ENCODE data around the gene SERPINA5. TPM values are rescaled to one million over a fixed set of nuclear protein-coding genes. Genes with fewer than 3 reads are reported as not detected.

SERPINA5 gene
- total and polyA plus RNA-seq, 4 donors = 0.13 to 9.0 (median 2.3) TPM; not detected in 1

GRCh38 chr14:94619297-94619696 lies 38.1 kb downstream of the SERPINA5 start:
- Histone ChIP-seq H3K9me3 (ENCODE audit: control insufficient read depth, low read length) (peaks cover 10% of the 10 kb centered on the region), H3K36me3 (ENCODE audit: control insufficient read depth in 1 of 2, insufficient read depth in 2 of 2, low read length in 1 of 2) (no peaks in the 10 kb centered on the region), H3K4me1 (ENCODE audit: control insufficient read depth in 1 of 2, insufficient read depth in 2 of 2, low read length in 2 of 2) (no peaks in the 10 kb centered on the region), H3K4me3 (ENCODE audit: low read length in 2 of 2) (no peak overlapping the region), H3K27me3 (ENCODE audit: control insufficient read depth in 1 of 2, insufficient read depth in 2 of 2, low read length in 1 of 2) (no peaks in the 10 kb centered on the region), H3K27ac (ENCODE audit: low read depth in 1 of 2, low read length in 2 of 2) (no peak overlapping the region)
- ATAC-seq (ENCODE audit: low FRiP score) (no peak), DNase-seq (peak in 1 of 2 donors; percentile 12)
- intact Hi-C loops (cut with DNase I) = no loop called here
- WGBS, 2 donors = 86 to 87% methylated on average over 6 of the region's 6 CpGs

- WGBS, 2 donors = 82 to 84% methylated on average over 6 of the region's 6 CpGs
- peaks cover 10% of the 10 kb centered on the region for H3K9me3 ChIP-seq (ENCODE audit: control insufficient read depth, low read length)
- intact Hi-C loops (cut with DNase I) = no loop called here
- H3K27me3 ChIP-seq (ENCODE audit: control insufficient read depth in 1 of 2, insufficient read depth in 2 of 2, low read length in 1 of 2) = no peaks in the 10 kb centered on the region
- no peaks in the 10 kb centered on the region for H3K36me3 ChIP-seq (ENCODE audit: control insufficient read depth in 1 of 2, insufficient read depth in 2 of 2, low read length in 1 of 2)
- no peak for ATAC-seq (ENCODE audit: low FRiP score)
- no peaks in the 10 kb centered on the region for H3K4me1 ChIP-seq (ENCODE audit: control insufficient read depth in 1 of 2, insufficient read depth in 2 of 2, low read length in 2 of 2)
- H3K4me3 ChIP-seq (ENCODE audit: low read length in 2 of 2) = no peak overlapping the region
- no peak overlapping the region for H3K27ac ChIP-seq (ENCODE audit: low read depth in 1 of 2, low read length in 2 of 2)
- peak in 1 of 2 donors; percentile 41 for DNase-seq
Observed at GRCh38 chr14:94620597-94620996, 39.4 kb downstream of the SERPINA5 start.

DNA sequence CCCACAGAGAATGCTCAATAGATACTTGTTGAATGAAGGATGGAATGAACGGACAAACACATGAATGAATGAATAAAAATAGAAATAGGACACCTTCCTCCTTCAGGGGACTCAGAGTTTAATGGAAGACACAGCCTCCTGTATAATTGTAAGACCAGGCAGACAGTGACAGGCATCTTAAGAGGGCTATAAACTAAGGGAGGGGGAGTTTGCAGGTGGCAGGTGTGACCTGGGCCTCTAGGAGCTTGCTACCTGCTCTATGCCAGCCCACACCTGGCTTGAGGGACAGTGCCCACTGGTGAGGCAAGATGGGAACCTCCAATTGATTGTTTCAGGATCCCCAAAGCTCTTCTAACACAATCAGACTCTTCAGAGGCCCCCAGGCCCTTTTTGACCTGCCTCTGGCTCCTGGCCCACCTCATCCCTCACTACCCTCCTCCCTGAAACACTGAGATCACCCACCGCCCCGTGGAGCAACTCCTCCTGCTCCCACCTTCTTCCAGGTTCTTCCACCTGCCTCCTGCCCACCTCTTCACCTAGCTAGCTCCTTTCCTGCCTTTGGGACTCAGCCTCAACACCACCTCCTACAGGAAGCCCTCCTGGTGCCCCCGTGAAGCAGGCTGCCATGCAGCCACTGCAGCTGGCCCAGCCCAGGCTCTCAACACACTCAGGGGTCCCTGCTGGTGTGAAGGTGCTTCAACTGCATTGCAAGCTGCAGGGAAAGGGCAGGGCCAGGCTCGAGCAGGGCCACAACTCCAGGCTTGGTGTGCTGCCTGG lies 40.3 kb downstream of the SERPINA5 start:
- no peak for DNase-seq
- Histone ChIP-seq H3K4me3 (ENCODE audit: low read length in 2 of 2) (no peak overlapping the region), H3K4me1 (ENCODE audit: control insufficient read depth in 1 of 2, insufficient read depth in 2 of 2, low read length in 2 of 2) (no peaks in the 10 kb centered on the region), H3K36me3 (ENCODE audit: control insufficient read depth in 1 of 2, insufficient read depth in 2 of 2, low read length in 1 of 2) (no peaks in the 10 kb centered on the region), H3K27me3 (ENCODE audit: control insufficient read depth in 1 of 2, insufficient read depth in 2 of 2, low read length in 1 of 2) (no peaks in the 10 kb centered on the region), H3K9me3 (ENCODE audit: control insufficient read depth, low read length) (peaks cover 10% of the 10 kb centered on the region), H3K27ac (ENCODE audit: low read depth in 1 of 2, low read length in 2 of 2) (no peak overlapping the region)
- WGBS, 2 donors = 76 to 79% methylated on average over 5 of the region's 5 CpGs
- ATAC-seq (ENCODE audit: low FRiP score) = no peak
- intact Hi-C loops (cut with DNase I) = no loop called here

DNA sequence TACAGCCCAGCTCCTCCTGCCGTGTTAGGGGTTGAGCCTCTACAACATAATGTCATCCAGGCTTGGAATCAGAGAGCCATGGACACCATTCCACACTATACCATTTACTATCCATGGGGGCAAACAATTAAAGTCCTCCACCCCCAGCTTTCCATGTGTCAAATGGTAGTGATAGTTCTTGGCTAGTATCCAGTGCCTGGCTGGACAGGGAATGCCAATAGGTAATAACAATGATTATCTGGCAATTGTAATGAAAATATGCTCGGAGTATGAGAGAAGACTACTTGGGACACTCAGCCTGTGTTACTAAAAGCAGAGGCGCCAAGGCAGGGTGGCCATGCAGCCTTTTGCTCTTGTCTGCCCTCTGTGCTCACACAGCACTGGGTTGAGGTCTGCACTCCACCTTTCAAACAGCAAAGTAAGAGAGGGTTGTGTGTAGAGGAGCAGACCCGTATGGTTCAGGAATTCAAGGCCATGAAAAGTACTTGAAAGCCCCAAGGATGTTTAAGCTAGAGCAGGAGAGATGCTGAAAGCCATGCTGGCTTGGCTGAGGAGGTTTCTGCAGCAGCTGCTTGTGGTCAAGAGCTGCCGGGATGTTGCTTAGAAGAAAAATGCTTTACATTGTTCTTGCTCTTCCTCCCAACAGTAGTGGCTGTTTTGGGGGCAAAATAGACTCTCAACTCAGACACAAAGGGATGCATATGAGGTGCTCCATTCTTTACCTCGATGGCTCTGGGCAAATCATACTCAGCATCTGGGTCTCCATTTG lies 41.6 kb downstream of the SERPINA5 start:
- 72% methylated on average over 6 of the region's 6 CpGs for WGBS, 2 donors
- no peaks in the 10 kb centered on the region for H3K36me3 ChIP-seq (ENCODE audit: control insufficient read depth in 1 of 2, insufficient read depth in 2 of 2, low read length in 1 of 2)
- DNase-seq (no peak), ATAC-seq (ENCODE audit: low FRiP score) (no peak)
- H3K27ac ChIP-seq (ENCODE audit: low read depth in 1 of 2, low read length in 2 of 2) = no peak overlapping the region
- no peaks in the 10 kb centered on the region for H3K4me1 ChIP-seq (ENCODE audit: control insufficient read depth in 1 of 2, insufficient read depth in 2 of 2, low read length in 2 of 2)
- H3K4me3 ChIP-seq (ENCODE audit: low read length in 2 of 2) = no peak overlapping the region
- H3K9me3 ChIP-seq (ENCODE audit: control insufficient read depth, low read length) = peaks cover 7% of the 10 kb centered on the region
- no peaks in the 10 kb centered on the region for H3K27me3 ChIP-seq (ENCODE audit: control insufficient read depth in 1 of 2, insufficient read depth in 2 of 2, low read length in 1 of 2)
- intact Hi-C loops (cut with DNase I) = no loop called here

GRCh38 chr14:94623422-94623809 lies 42.2 kb downstream of the SERPINA5 start:
- intact Hi-C loops (cut with DNase I) = no loop called here
- Histone ChIP-seq H3K9me3 (ENCODE audit: control insufficient read depth, low read length) (peaks cover 4% of the 10 kb centered on the region), H3K27me3 (ENCODE audit: control insufficient read depth in 1 of 2, insufficient read depth in 2 of 2, low read length in 1 of 2) (no peaks in the 10 kb centered on the region), H3K4me1 (ENCODE audit: control insufficient read depth in 1 of 2, insufficient read depth in 2 of 2, low read length in 2 of 2) (no peaks in the 10 kb centered on the region), H3K27ac (ENCODE audit: low read depth in 1 of 2, low read length in 2 of 2) (no peak overlapping the region), H3K36me3 (ENCODE audit: control insufficient read depth in 1 of 2, insufficient read depth in 2 of 2, low read length in 1 of 2) (no peaks in the 10 kb centered on the region), H3K4me3 (ENCODE audit: low read length in 2 of 2) (no peak overlapping the region)
- DNase-seq = no peak
- 88 to 91% methylated on average over 4 of the region's 4 CpGs for WGBS, 2 donors
- no peak for ATAC-seq (ENCODE audit: low FRiP score)

DNA sequence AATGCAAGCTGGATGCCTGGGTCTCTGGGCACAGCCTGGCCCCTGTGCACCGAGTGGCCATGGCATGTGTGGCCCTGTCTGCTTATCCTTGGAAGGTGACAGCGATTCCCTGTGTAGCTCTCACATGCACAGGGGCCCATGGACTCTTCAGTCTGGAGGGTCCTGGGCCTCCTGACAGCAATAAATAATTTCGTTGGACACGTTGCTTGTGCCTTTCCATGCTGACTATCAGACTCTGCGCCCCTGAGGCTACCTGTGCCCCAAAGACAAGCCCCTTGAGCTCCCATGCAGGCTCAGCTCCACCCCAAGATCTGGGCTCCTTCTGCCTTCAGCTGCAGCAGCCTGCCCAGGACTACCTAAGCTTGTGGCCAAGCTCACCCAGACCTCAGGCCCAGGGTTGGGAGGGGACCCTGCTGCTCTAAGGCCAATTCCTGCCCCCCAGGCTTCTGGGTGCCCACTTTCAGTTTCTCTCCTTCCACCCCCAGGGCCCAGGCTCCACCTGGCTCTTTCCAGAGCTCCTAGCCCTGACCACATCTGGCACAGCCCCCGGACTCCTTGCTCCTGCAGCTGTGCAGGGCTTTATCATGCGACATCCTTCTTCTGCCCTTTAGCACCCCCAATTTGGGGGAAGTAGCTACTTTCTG lies 42.8 kb downstream of the SERPINA5 start:
- no peak overlapping the region for H3K4me3 ChIP-seq (ENCODE audit: low read length in 2 of 2)
- intact Hi-C loops (cut with DNase I) = no loop called here
- DNase-seq (no peak), ATAC-seq (ENCODE audit: low FRiP score) (no peak)
- WGBS, 2 donors = 73% methylated on average over 7 of the region's 7 CpGs
- no peaks in the 10 kb centered on the region for H3K36me3 ChIP-seq (ENCODE audit: control insufficient read depth in 1 of 2, insufficient read depth in 2 of 2, low read length in 1 of 2)
- H3K27ac ChIP-seq (ENCODE audit: low read depth in 1 of 2, low read length in 2 of 2) = no peak overlapping the region
- H3K27me3 ChIP-seq (ENCODE audit: control insufficient read depth in 1 of 2, insufficient read depth in 2 of 2, low read length in 1 of 2) = no peaks in the 10 kb centered on the region
- H3K9me3 ChIP-seq (ENCODE audit: control insufficient read depth, low read length) = peaks cover 3% of the 10 kb centered on the region
- no peaks in the 10 kb centered on the region for H3K4me1 ChIP-seq (ENCODE audit: control insufficient read depth in 1 of 2, insufficient read depth in 2 of 2, low read length in 2 of 2)

GRCh38 chr14:94624537-94625352 lies 43.5 kb downstream of the SERPINA5 start:
- no peaks in the 10 kb centered on the region for H3K27me3 ChIP-seq (ENCODE audit: control insufficient read depth in 1 of 2, insufficient read depth in 2 of 2, low read length in 1 of 2)
- no peak overlapping the region for H3K27ac ChIP-seq (ENCODE audit: low read depth in 1 of 2, low read length in 2 of 2)
- intact Hi-C loops (cut with DNase I) = no loop called here
- DNase-seq (no peak), ATAC-seq (ENCODE audit: low FRiP score) (no peak)
- H3K4me1 ChIP-seq (ENCODE audit: control insufficient read depth in 1 of 2, insufficient read depth in 2 of 2, low read length in 2 of 2) = no peaks in the 10 kb centered on the region
- 73 to 76% methylated on average over 10 of the region's 10 CpGs for WGBS, 2 donors
- no peak overlapping the region for H3K4me3 ChIP-seq (ENCODE audit: low read length in 2 of 2)
- no peaks in the 10 kb centered on the region for H3K36me3 ChIP-seq (ENCODE audit: control insufficient read depth in 1 of 2, insufficient read depth in 2 of 2, low read length in 1 of 2)
- peaks cover 2% of the 10 kb centered on the region for H3K9me3 ChIP-seq (ENCODE audit: control insufficient read depth, low read length)

- Histone ChIP-seq H3K9me3 (ENCODE audit: control insufficient read depth, low read length) (no peaks in the 10 kb centered on the region), H3K4me3 (ENCODE audit: low read length in 2 of 2) (no peak overlapping the region), H3K4me1 (ENCODE audit: control insufficient read depth in 1 of 2, insufficient read depth in 2 of 2, low read length in 2 of 2) (no peaks in the 10 kb centered on the region), H3K36me3 (ENCODE audit: control insufficient read depth in 1 of 2, insufficient read depth in 2 of 2, low read length in 1 of 2) (no peaks in the 10 kb centered on the region), H3K27me3 (ENCODE audit: control insufficient read depth in 1 of 2, insufficient read depth in 2 of 2, low read length in 1 of 2) (no peaks in the 10 kb centered on the region), H3K27ac (ENCODE audit: low read depth in 1 of 2, low read length in 2 of 2) (no peak overlapping the region)
- no peak for ATAC-seq (ENCODE audit: low FRiP score)
- 62 to 63% methylated on average over 2 of the region's 2 CpGs for WGBS, 2 donors
- intact Hi-C loops (cut with DNase I) = no loop called here
- DNase-seq = peak in 1 of 2 donors; percentile 0
Observed at GRCh38 chr14:94625353-94625635, 44.1 kb downstream of the SERPINA5 start.

Measured in aorta (tissue), 5 donors.